Activated CD8-positive, alpha-beta memory T cell treated with anti-CD3 and anti-CD28 coated beads for 4 hours (primary cell): ENCODE data around the gene PHACTR3.

Experiments
- DNase-seq, 2 donors: peaks; one replicate each; pipeline ENCODE4 v3.0.0-alpha.2; 2020; ENCODE audit warnings: low read depth in 2 of 2

The PHACTR3 gene

GRCh38 chr20:59670786-59671492 lies 66.6 kb downstream of the PHACTR3 start:
- DNase-seq, result no peak

- DNase-seq, result no peak
Observed at GRCh38 chr20:59671661-59672471, 67.5 kb downstream of the PHACTR3 start.

GRCh38 chr20:59672576-59672975 lies 68.2 kb downstream of the PHACTR3 start:
- no peak for DNase-seq

GRCh38 chr20:59673288-59673997 lies 69.1 kb downstream of the PHACTR3 start:
- no peak for DNase-seq

GRCh38 chr20:59673998-59674445 lies 69.7 kb downstream of the PHACTR3 start:
- no peak for DNase-seq

- no peak for DNase-seq
Observed at GRCh38 chr20:59676126-59676850, 71.9 kb downstream of the PHACTR3 start.

DNA sequence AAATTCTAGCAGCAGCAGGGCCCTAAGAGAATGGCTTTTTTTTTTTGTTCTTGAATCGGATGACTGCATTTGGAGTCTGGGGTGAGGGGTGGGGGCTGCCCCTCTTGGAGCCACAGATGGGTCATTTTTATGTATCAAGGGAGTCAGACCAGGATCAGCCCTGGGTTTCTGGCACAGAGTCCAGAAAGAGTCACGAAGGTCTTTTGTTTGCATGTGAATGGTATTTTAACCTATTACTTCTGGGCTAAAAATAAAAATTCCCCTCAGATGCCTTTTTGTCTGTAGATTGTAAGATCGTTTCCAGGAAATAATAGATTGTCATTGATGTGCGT lies 72.5 kb downstream of the PHACTR3 start:
- DNase-seq, result no peak

DNA sequence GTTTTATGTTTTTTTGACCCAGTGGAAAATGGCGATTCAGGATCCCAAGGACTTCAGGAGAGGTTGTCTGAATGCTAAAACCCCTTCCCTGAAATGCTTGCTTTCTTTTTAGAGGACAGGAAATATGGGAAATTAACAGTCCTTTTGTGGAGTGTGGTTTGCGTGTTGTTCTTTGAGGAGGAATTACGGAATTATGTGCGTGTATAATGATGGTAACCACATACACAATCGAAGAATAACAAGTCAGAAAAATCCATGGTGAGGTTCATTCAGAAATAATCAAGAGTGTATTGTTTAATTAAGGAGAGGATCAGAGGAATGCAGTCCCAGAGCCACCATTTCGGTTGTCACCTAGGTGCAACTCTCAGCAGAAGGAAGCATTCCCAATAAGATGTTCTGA lies 73.2 kb downstream of the PHACTR3 start:
- no peak for DNase-seq

DNA sequence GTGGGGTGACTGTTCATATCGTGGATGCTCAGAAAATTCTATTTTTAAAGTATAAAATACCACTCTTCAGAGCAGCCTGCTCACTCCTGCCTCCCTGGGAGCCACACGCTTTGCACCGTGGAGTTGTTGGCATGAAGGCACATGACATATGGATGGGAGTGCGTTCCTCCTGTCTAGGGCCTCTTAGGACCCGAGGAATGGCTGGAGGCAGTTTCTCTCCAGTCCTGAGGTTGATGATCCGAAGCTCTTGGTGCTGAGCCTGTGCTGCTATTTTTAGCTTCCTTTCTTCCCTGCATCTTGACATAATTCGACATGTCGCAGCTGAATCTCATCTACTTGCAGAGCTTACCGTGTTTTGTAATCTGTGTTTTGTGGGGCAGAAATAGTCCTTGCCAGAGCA lies 73.9 kb downstream of the PHACTR3 start:
- no peak for DNase-seq

GRCh38 chr20:59678951-59679350 lies 74.6 kb downstream of the PHACTR3 start:
- DNase-seq, result no peak

DNA sequence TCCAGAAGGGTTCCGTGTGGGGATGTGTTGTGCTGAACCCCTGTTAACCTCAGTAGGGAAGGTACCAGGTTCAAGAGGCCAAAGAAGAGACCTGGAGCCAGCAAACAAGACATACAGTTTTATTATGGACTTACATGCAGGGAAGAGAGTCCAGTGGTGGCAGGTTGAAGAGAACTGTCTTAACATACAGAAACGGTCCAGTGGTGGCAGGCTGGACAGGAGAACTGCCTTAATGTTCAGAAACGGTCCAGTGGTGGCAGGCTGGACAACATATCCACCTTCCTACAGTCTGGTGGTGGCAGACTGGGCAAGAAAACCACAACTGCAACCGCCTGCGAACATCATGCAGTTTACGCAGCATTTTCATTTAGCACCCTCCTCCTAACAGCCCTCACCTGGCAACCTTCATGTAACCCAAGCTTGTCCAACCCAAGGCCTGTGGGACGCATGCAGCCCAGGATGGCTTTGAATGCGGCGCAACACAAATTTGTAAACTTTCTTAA lies 75.9 kb downstream of the PHACTR3 start:
- DNase-seq, result no peak

DNA sequence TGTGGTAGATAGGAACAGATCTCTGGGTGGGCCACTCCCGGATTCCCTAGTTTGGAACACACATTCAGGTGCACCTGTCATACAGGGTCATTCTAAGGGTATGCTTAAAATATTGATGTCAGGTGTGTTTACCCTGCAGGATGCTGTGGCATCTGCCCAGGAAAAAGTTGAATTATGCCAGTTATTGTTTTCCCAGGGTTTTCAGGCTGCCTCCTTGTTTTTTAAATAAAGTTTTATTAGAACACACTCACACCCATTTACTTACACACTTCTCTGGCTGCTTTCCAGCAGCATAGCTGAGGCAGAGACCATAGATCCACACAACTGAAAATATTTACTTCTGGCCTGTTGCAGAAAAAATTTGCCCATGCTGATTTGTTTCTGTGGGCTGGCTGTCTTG lies 76.5 kb downstream of the PHACTR3 start:
- DNase-seq, result no peak

GRCh38 chr20:59682603-59683002 lies 78.3 kb downstream of the PHACTR3 start:
- DNase-seq, result no peak

DNA sequence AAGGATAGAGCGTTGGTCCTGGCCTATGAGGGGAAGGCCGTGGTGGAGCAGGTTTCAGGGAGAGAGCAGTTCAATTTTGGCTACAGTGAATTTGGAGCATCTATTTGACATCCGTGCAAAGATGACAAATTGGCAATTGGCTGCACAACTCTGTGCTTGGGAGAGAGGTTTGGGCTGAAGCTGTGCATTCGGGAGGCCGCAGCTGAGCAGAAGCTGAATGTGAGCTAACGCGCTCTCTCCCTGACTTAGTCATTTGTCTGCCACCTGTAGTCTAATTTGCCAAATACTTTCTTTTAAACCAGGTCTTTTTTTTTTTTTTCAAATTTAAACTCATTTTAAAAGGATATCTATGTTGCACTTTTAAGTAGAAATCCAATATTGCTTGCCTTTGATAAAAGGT lies 78.8 kb downstream of the PHACTR3 start:
- DNase-seq, result no peak

GRCh38 chr20:59684685-59685242 lies 80.4 kb downstream of the PHACTR3 start:
- no peak for DNase-seq

DNA sequence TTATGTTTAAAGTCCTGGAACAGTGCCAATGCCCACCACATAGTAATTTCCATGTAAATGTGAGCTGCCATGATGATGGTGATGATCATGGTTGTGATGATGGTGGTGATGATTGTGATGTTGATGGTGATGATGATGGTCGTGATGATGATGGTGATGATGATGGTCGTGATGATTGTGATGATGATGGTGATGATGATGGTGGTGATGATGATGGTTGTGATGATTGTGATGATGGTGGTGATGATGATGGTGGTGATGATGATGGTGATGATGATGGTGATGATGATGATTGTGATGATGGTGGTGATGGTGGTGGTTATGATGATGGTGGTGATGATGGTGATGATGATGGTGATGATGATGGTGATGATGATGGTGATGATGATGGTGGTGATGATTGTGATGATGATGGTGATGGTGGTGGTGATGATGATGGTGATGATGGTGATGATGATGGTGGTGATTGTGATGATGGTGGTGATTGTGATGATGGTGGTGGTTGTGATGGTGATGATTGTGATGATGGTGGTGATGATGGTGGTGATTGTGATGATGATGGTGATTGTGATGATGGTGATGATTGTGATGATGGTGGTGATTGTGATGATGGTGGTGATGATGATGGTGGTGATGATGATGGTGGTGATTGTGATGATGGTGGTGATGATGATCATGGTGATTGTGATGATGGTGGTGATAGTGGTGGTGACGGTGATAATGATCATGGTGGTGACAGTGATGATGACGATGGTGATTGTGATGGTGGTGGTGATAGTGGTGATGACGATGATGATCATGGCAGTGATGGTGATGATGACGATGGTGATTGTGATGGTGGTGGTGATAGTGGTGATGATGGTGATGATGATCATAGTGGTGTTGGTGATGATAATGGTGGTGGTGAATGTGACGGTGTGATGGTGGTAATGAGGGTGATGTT lies 82.3 kb downstream of the PHACTR3 start:
- no peak for DNase-seq

DNA sequence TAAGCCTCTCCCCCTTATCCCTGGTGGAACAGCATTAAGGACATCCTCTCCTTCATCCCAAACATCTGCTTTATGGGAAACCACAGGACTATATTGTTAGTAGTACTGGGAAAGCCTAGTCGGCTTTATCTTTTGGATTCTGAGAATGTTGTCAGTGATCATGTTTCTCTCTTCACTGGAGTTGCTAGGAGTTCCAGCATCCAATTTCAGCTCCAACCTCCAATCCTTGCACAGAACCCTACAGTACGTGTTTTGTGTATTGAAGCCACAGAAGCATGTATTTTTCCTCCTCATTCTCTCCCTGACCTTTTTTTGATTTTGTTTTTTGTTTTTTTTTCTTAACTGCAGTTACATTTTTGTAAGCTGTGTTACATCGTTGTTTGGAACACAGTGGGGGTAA lies 84.0 kb downstream of the PHACTR3 start:
- DNase-seq, result no peak

DNA sequence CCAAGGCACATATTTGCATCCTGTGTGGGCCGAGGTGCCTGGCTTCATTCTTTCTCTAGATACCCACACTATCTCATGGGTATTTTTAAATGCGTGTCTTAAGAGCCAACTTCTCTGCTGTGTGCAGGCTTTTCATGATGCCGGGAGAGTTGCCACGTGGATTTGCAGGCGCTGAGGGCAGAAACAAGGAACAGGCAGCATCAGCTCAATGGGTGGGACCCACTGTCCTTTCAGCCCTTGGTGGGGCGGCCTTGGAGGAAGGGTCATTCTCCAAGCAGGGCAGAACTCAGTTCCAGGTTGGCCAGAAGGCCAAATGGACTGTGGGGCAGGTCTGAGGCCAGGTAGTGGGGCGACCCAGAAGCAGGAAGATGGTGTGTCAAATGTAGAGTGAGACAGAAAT lies 84.7 kb downstream of the PHACTR3 start:
- DNase-seq, result no peak

GRCh38 chr20:59690101-59690500 lies 85.8 kb downstream of the PHACTR3 start:
- DNase-seq, result no peak

- DNase-seq, result no peak
Observed at GRCh38 chr20:59690976-59691375, 86.6 kb downstream of the PHACTR3 start.
